HK-2 (cell line): ENCODE data around the gene RILPL1.
"Not testable (repeated sequence)": the region's sequence is repeated elsewhere in the genome, so short reads cannot be mapped to it uniquely, and the experiment has no call there.

ENCODE experiments used
- DNase-seq: peaks from one replicate; pipeline ENCODE4 v3.0.0-alpha.2; 2018; ENCODE audit not compliant: unreplicated experiment

Gene RILPL1

DNA sequence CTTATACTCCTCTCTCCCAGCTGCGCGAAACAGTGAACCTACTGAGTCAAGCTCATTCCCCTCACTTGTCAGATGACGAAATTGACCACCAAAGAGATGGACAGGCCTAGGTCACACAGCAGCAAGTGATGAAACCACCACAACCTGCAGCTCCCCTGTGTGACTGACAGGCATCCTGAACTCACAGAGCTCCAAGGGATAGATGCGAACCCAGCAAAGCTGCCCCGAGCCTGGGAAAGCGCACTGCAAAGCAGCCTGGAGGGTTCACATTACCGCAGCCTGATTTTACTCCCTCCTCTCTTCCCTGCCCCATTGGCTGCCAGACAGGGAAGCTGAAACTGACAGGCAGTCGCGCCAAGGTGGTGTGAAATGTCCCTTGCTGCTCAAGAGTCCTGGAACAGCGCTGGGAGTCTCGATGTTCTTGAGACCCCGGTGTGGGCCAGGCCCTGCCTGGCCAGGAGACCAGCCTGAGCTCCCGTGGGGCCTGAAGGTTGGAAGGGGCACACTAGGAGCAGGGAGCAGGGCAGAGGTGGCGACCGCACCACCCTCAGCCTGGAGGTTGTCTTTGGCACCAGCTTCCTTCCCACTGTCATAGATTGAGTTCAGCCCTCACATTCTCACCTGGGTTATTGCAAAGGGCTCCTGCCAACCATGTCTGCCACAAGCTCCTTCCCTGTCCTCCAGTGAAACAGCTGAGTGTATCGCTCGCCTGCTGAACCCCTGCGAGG, 39.2 kb downstream of the RILPL1 start:
- no peak for DNase-seq

DNA sequence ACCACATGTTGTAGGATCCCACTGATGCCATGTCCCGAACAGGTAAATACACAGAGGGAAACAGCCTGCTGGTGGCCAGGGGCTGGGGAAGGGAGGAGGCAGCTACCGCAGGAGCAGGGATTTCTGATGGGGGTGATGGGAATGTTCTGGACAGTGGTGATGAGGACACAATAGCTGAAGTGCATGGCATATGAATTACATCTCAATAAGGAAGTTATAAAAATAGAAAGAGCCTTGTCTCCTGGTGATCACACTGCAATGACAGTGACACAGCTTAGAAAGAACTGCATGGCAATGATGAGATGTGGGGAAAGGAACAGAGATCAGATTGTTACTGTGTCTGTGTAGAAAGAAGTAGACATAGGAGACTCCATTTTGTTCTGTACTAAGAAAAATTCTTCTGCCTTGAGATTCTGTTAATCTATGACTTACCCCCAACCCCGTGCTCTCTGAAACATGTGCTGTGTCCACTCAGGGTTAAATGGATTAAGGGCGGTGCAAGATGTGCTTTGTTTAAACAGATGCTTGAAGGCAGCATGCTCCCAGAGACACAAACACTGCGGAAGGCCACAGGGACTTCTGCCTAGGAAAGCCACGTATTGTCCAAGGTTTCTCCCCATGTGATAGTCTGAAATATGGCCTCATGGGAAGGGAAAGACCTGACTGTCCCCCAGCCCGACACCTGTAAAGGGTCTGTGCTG, 41.0 kb downstream of the RILPL1 start:
- DNase-seq: not testable (repeated sequence)

DNA sequence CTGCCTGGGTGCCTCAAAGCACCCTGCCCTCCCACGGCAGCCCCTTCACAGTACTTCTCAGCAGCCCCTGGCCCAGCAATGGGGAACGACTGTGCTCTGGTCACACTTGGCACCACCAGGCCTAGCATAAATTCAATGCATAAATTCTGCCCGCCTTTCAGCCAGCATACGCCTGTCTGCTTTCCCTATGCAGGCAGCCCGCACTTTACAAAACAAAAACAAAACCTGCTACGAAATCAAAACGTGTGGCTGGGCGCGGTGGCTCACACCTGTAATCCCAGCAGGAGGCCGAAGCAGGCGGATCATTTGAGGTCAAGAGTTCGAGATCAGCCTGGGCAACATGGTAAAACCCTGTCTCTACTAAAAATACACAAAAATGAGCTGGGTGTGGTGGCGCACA, 42.0 kb downstream of the RILPL1 start:
- no peak for DNase-seq

DNA sequence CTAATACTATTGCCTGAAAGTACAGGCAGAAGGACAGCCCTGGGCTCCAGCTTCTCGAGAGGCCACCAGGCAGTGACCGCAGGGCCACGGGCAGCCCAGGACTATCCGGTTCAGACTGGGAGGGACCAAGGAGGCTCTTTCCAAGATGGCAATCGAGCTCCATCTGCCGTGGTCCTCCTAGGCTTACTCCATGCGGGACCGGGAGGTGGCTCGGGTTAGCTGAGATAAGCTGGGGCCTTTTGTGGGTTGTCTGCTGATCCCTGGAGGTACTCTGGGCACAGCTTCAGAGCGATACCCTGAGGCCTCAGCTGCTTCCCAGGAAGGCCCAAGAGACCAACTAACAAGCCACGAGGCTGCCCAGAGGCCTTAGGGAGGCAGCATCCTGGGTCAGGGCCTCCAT, 42.5 kb downstream of the RILPL1 start:
- no peak for DNase-seq

DNA sequence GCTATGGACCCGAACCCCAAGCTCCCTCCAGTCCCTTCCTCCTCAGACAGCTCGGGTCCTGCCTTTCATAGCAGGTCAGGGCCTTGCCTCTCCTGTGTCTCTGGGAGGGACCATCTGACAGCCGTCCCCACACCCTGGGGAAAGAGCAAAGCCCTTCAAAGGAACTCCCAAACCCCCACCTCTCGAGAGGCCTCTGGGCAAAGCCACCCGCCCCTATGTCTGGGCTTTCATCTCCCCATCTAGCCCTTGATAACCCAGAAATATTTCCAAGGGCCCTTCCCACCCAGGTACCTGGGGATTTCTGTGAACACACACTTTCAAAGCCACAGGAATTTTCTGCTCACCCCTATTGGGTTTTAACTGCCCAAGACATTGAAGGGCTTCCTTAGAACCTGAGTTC, 43.4 kb downstream of the RILPL1 start:
- DNase-seq: no peak

DNA sequence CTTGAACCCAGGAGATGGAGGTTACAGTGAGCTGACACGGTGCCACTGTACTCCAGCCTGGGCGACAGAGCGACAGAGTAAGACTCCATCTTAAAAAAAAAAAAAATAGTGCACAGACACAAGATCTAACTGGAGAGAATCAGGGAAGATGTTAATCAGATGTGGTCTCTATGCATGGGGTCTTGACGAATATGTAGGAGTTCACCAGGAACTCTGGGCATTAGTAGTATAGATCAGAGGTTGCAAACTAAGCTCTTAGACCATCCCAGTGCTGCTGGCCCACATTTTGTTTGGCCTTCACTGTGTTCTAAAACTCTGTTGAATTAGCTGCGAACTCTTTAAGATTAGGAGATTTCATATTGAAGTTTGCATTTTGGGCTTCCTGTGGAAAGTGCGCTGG, 43.9 kb downstream of the RILPL1 start:
- no peak for DNase-seq

DNA sequence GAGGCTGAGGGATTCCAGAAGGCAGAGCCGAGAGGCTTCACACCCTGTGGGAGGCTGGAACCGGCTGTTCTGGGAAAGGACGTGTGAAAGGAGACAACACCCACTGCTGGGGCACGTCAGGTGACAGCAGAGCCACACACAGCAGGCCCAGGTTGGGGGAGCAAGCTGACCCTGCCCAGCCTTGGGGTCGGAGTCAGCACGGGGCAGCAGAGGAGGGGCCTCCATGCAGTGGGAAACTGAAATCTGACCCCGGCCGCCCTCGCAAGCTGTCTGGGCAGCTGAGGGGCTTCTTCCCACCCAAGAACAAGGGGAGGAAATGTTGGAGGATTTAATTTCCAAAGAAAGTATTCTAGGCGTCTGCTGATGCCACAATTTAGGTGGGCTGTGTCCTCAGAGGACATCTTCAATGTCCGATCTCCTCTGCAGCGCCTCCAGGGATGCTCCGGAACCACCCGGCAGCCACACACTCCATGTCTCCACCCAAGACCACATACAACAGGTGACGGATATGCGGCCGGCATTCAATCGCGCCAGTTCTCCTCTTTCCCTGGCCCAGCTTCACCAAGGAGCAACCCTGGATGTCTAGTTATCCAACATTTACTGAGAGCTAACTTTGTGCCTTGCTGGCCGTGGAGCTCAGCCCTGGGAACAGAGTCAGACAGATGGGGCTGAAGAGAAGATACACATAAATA, 44.8 kb downstream of the RILPL1 start:
- DNase-seq: no peak

DNA sequence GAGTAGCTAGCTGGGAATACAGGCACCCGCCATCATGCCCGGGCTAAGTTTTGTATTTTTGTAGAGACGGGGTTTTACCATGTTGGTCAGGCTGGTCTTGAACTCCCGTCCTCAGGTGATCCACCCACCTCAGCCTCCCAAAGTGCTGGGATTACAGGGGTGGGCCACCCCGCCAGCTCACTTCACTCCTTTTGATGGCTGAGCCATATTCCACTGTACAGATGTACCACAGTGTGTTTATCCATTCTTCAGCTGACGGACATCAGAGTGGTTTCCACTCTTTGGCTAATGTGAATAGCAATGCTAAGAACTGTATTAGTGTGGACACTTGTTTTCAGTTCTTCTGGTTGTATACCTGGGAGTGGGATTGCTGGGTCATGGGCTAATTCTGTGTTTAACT, 46.1 kb downstream of the RILPL1 start:
- no peak for DNase-seq

DNA sequence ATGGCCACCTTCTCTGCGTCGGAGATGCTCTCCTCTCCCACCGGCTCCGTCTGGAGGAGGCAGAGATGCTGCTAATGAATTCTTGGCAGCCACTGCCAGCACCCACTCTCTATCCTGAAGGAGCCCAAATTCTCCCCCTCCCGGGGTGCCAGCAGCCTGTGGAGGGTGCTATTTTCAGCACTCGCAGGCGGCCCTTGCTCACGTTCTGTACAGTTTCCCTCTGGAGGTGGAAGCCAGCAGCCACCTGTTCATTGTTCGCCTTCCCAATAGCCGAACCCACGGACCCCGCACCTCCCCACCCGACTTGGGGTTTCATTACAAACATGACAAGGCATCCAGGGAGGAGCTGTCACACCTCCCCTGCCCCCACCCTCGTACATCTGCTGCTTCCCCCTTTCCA, 47.8 kb downstream of the RILPL1 start:
- DNase-seq: no peak

DNA sequence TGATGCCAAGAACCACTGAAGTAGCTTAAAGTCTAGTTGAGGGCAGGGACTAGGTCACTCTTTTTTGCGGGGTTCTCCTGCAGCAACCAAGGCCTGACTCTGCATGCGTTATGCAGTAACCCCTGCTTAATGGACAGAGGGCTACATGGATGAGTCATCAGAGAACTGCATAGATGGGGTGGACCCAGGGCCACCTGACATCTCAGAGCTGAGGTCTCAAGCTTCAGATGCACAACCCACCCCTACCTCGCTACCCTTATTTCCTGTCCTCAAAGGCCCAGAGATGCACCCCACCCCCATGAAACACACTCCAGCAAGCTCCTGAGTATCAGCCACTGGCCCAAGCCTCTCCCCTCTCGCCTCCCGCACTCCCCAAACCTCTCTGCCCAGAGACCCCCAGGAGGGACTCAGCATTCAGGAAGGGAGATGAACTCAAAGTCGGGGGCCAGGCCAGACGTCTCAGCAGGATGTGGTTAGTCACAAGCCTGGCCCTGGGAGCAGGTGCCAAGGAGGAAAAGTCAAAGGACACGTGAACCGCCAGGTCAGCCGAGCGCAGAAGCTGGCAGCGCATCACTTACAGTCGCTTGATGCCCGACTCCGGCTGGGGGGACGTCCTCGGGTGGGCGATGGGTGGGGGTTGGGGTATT, 49.8 kb downstream of the RILPL1 start:
- DNase-seq: no peak

DNA sequence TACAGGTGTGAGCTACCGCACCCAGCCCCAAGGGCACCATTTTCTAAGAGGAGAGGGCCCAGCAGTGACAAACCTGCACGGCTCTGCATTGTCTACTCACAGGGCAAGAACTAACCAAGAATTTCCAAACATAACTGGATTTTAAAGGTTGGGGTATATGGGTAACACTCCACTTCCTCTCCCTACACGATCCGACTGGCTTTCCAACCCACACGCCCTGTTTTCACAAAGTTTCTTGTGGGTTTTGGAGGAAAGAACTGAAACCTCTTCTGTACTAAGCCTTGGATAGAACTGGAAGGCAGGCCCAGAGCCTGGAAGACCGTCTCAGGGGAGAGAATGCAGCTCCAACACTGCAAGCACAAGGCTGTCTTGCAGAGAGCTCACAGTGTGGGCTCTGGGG, 50.6 kb downstream of the RILPL1 start:
- no peak for DNase-seq

DNA sequence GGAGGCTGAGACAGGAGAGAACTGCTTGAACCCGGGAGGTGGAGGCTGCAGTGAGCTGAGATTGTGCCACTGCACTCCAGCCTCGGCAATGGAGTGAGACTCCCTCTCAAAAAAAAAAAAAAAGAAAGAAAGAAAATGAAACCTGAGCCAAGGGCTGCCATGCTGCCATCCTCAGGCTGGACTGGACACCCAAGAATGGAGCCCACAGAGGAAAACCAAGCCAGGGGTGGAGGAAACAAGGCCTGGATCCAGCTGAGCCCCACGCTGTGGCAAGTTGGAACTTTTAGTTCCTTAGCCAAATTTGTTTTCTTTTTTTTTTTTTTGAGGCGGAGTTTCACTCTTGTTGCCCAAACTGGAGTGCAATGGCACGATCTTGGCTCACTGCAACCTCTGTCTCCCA, 52.3 kb downstream of the RILPL1 start:
- not testable (repeated sequence) for DNase-seq

DNA sequence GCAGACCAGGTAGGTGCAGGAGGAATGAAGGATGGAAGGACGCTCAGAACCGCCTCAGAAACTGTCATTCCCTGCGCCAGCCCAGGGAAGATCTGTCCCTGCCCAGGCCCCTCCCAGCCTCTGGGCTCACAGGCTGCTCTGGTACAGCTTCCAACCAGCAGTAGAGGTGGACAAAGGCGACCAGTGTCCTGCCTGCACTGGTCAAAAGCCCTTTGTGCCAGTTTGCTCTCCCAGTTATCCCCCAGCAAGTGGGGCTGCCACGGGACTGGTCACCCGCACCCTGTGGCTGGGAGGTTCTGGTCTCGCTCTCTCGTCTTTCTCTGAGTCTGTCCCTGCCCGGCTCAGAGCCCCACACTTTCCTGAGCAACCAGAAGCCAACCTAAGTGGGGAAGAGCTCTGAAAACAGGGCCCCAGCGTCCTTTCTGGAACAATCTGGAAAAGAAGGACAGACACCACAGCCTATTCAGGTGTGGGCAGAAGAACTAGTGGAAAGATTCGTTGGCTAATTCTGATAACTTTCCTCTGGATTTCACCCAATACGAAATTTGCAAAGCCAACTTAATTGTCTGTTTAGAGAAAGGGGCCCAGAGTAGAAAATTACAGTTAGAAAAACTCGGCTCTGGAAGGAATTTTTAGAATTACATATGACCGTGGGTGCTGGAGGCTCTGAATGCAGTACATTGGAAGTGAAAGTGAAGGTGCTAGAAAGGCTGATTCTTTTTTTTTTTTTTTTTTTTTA, 53.9 kb downstream of the RILPL1 start:
- no peak for DNase-seq

DNA sequence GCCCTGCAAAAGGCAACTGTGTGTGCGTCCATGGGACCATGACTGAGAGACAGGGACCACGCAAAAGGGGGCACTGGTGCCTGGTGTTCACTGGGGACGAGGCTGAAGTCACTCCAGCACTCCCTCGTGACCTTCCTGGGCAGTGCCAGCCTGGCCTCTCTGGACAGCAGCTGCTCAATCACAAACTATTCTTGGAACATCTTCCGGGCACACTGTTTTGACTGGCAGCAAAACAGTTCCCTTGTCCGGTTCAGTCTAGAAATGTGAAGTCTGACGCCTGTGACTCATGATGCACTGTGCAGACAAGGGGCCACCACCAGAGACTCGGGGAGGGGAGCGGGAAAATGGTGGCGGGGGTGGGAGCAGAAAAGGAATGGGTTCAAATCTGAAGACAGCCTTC, 54.8 kb downstream of the RILPL1 start:
- DNase-seq: no peak

DNA sequence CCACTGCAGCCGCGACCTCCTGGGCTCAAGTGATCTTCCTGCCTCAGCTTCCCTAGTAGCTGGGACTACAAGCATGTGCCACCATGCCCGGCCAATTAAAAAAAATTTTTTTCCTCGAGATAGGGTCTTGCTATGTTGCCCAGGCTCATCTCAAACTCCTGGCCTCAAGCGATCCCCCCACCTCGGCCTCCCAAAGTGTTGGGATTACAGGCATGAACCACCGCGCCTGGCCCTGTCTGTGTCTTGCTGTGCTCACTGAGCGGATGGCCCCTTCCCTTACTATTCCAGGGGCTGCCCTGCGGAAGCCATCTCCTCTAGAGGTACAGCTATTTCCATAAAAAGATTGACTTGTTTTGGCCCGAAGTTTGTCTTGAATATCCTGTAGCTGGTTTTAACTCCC, 55.5 kb downstream of the RILPL1 start:
- DNase-seq: no peak

DNA sequence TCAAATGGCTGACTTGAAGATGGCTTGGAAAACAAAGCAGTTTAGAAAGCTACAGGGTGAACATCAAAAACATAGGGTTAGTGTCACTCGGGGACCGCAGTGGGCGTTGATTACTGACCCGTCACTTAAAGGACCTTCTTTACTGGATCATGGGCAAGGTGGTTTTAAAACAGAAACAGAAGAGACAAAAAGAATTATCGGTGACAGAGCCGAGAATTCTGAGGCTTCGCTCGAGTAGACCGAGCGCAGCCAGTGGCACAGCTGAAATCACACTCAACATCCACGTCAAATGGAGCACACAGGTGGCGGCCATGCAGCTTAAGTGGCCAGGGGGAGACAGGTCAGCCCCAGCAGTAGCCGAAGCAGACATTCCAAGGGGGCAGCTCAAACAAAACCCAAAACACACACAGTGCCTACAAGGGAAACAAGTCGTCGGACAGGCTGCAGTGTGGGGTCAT, 58.2 kb downstream of the RILPL1 start:
- no peak for DNase-seq

DNA sequence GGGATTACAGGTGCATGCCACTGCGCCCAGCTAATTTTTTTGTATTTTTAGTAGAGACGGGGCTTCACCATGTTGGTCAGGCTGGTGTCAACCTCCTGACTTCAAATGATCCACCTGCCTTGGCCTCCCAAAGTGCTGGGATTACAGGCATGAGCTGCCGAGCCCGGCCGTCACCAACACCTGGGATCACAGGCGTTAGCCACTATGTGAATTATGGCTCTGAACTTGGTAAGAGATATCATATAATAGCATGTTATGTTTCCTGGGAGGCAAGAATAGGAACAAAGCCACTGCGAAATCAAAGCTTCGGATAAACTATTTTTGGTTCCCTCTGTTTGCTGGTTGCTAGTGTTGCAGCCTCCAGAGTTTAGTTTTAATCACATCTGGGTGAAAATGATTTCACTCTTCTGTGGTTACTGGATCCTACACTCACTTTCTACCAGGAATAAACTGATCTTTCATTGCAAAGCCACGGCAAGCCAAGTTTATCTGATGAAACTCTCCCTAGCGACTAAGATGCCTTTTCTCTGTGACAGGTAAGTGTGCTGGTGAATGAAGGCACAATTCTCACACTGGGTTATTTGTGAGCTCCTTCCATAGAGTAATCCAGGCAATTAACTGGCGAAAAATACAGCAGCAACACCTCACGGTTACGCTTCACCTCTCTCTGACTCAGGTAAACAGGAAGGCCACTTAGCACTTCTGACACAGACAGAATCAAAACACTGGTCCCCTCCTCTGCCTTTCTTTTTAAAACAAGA, 58.9 kb downstream of the RILPL1 start:
- DNase-seq: no peak

DNA sequence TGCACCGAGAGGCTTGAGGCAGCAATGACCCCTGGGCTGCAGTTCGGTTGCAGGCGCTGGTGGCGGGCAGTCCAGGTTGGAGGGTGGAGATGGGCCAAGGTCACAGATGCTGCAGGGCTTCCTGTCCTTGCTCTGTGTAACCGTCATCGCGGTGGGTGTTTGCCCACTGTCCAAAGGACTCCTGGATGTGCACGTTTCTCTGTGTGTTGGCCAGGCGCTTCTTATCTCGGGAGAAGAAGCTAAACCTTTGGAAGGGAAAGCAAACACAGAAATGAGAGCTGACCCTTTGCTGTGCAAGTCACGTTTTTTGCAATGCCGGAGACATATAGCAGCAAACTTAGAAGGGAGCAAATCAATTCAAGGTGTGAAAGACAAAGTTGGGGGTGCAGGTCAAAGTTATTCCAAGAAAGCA, 61.1 kb downstream of the RILPL1 start:
- DNase-seq: no peak

DNA sequence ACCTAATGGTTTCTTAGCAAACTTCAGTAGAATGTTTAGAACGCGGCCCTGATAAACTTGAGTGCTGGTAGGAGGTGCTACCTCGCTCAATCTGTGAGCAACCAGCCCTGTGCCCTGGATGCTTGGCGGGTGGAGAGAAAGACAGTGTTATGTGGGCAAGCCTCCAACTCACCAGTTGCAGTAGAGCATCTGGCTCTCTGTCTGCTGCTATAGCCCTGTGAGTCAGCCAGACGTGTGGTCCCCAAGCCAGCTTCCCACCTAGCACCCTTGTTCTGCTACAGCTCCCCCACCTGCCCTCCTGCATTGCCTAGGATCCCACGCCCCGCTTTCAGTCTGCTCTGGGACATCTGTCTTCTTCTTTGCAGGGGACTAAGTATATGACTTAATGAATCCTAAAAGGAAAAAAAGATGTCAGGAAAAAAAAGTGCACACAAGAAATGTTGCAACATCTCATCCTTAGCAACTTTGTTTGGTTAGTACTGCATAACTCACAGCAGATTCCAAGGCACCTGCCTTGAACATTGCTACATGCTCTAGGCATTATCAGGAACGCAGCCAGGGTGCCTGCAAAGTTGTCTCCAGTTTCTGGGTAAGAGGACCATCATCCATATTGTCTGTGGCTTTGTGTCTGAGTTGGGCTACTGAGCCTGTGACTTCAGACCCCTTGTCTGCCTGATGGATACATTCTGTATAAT, 62.0 kb downstream of the RILPL1 start:
- no peak for DNase-seq

DNA sequence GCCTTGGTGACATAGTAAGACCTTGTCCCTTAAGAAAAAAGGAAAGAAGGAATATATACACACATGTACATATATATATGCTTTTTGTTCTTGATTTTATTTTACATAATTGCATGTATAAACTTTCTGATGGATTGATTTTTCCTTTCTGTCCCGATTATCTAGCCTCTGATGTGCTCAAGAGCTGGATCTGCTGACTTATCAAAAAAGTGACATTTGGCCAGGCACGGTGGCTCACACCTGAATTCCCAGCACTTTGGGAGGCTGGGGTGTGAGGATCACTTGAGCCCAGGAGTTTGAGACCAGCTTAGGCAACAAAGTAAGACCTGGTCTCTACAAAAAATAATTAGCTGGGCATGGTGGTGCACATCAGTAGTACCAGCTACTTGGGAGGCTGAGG, 63.5 kb downstream of the RILPL1 start:
- no peak for DNase-seq
